Body of pancreas (tissue), 4 donors: ENCODE measurements around the gene C1GALT1.

Experiments used
- POLR2A ChIP-seq, 3 donors: fragments of 450-650 bp; IDR thresholded peaks; one replicate each; pipeline ENCODE4 v1.6.1; 2016; ENCODE audit warnings: antibody characterized with exemption in 3 of 3, mild to moderate bottlenecking in 2 of 3
- TF ChIP-seq, protein P1 (sequence below), 7 experiments: fragments of 450-650 bp in 4 of 7; fragments of 200-600 bp in 3 of 7; sonication (generic) in 3 of 7; IDR thresholded peaks; one replicate each; pipeline ENCODE4 v1.5.1; 2016 to 2019; ENCODE audit warnings: antibody characterized with exemption in 7 of 7

DNA sequence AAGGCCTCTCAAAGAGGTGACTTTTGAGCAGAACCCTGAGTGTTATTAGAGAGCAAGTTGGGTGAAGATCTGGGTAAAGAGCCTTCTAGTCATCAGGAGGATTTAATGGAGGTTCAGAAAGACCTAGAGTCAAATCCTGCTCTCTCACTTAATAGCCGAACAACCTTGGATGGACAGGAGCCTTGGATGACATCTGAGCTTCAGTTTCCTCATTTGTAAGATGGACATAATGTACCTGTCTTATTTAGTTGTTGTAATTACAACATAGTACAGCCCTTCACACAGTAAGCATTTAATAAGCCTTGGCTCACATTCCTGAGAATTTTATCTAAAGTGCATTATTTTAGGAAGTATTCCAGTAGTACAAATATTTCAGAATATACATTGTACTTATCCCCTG is 57.0 kb downstream of the C1GALT1 start:
- TF ChIP-seq, protein P1, sequence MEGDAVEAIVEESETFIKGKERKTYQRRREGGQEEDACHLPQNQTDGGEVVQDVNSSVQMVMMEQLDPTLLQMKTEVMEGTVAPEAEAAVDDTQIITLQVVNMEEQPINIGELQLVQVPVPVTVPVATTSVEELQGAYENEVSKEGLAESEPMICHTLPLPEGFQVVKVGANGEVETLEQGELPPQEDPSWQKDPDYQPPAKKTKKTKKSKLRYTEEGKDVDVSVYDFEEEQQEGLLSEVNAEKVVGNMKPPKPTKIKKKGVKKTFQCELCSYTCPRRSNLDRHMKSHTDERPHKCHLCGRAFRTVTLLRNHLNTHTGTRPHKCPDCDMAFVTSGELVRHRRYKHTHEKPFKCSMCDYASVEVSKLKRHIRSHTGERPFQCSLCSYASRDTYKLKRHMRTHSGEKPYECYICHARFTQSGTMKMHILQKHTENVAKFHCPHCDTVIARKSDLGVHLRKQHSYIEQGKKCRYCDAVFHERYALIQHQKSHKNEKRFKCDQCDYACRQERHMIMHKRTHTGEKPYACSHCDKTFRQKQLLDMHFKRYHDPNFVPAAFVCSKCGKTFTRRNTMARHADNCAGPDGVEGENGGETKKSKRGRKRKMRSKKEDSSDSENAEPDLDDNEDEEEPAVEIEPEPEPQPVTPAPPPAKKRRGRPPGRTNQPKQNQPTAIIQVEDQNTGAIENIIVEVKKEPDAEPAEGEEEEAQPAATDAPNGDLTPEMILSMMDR (IDR thresholded peaks at IDR 0.05): no peak
- TF ChIP-seq POLR2A (IDR thresholded peaks at IDR 0.05): no peak
